Measurements from ENCODE around the gene IGSF9B. TPM values are rescaled to one million over a fixed set of nuclear protein-coding genes. Genes with fewer than 3 reads are reported as not detected.

IGSF9B gene
- polyA plus RNA-seq, 1 donor (not counting 4 experiments of a cell fraction or from before 2014, with no cell fraction given) = 0.66 TPM

GRCh38 chr11:133886029-133886428 is 70.7 kb downstream of the IGSF9B start:
- no peak overlapping the region for H3K27ac ChIP-seq (ENCODE audit: control insufficient read depth, insufficient read depth, low read length)
- no peaks in the 10 kb centered on the region for H3K36me3 ChIP-seq (ENCODE audit: control insufficient read depth in 2 of 2, extremely low read depth in 1 of 2, insufficient read depth in 2 of 2, low read length in 2 of 2)
- TF ChIP-seq CTCF (optimal IDR thresholded peaks at IDR 0.05 in 1 of 3, IDR thresholded peaks at IDR 0.05 in 1 of 3, conservative IDR thresholded peaks at IDR 0.05 in 1 of 3; ENCODE audit: extremely low read depth in 1 of 3, insufficient read depth in 2 of 3, low read length in 3 of 3) = no peak
- TF ChIP-seq EZH2 (IDR thresholded peaks at IDR 0.05; ENCODE audit: low read length) = no peak
- H3K4me2 ChIP-seq (ENCODE audit: control insufficient read depth, extremely low read depth, insufficient read depth, low read depth, low read length) = no peak overlapping the region
- H2AFZ ChIP-seq (ENCODE audit: control insufficient read depth, low read length) = no peak overlapping the region
- H3K9me3 ChIP-seq (ENCODE audit: control insufficient read depth, low read depth, low read length) = no peaks in the 10 kb centered on the region
- no peaks in the 10 kb centered on the region for H3K4me1 ChIP-seq (ENCODE audit: control insufficient read depth, extremely low read depth, insufficient read depth, low read length)
- FAIRE-seq (no peak), DNase-seq (ENCODE audit: low read depth, low spot score) (no peak)
- no peaks in the 10 kb centered on the region for H3K9me1 ChIP-seq (ENCODE audit: control insufficient read depth, extremely low read depth, insufficient read depth, low read length)
- H3K27me3 ChIP-seq (ENCODE audit: control insufficient read depth, extremely low read depth, insufficient read depth, low read length) = no peaks in the 10 kb centered on the region
- H3K9ac ChIP-seq (ENCODE audit: control insufficient read depth, extremely low read depth, insufficient read depth, low read length) = no peak overlapping the region
- dilution Hi-C loops (cut with MboI; ENCODE audit: extremely low pct_ligation_motif_present, low sequenced_read_pairs) = no loop called here
- no peaks in the 10 kb centered on the region for H3K79me2 ChIP-seq (ENCODE audit: control insufficient read depth, insufficient read depth, low read length)
- H3K4me3 ChIP-seq (ENCODE audit: control insufficient read depth in 2 of 3, extremely low read depth in 1 of 3, insufficient read depth in 2 of 3, low read depth in 1 of 3, low read length in 3 of 3) = no peak overlapping the region
- no peaks in the 10 kb centered on the region for H4K20me1 ChIP-seq (ENCODE audit: control insufficient read depth, extremely low read depth, insufficient read depth, low read length)

GRCh38 chr11:133872160-133872559 is 84.6 kb downstream of the IGSF9B start:
- H3K36me3 ChIP-seq (ENCODE audit: control insufficient read depth in 2 of 2, extremely low read depth in 1 of 2, insufficient read depth in 2 of 2, low read length in 2 of 2) = no peaks in the 10 kb centered on the region
- no peak overlapping the region for H2AFZ ChIP-seq (ENCODE audit: control insufficient read depth, low read length)
- H3K9ac ChIP-seq (ENCODE audit: control insufficient read depth, extremely low read depth, insufficient read depth, low read length) = no peak overlapping the region
- H3K27me3 ChIP-seq (ENCODE audit: control insufficient read depth, extremely low read depth, insufficient read depth, low read length) = no peaks in the 10 kb centered on the region
- H3K79me2 ChIP-seq (ENCODE audit: control insufficient read depth, insufficient read depth, low read length) = no peaks in the 10 kb centered on the region
- FAIRE-seq (no peak), DNase-seq (ENCODE audit: low read depth, low spot score) (no peak)
- H3K9me1 ChIP-seq (ENCODE audit: control insufficient read depth, extremely low read depth, insufficient read depth, low read length) = no peaks in the 10 kb centered on the region
- TF ChIP-seq EZH2 (IDR thresholded peaks at IDR 0.05; ENCODE audit: low read length) (no peak), CTCF (optimal IDR thresholded peaks at IDR 0.05 in 1 of 3, IDR thresholded peaks at IDR 0.05 in 1 of 3, conservative IDR thresholded peaks at IDR 0.05 in 1 of 3; ENCODE audit: extremely low read depth in 1 of 3, insufficient read depth in 2 of 3, low read length in 3 of 3) (no peak)
- no peak overlapping the region for H3K27ac ChIP-seq (ENCODE audit: control insufficient read depth, insufficient read depth, low read length)
- no peaks in the 10 kb centered on the region for H3K4me1 ChIP-seq (ENCODE audit: control insufficient read depth, extremely low read depth, insufficient read depth, low read length)
- dilution Hi-C loops (cut with MboI; ENCODE audit: extremely low pct_ligation_motif_present, low sequenced_read_pairs) = no loop called here
- H3K9me3 ChIP-seq (ENCODE audit: control insufficient read depth, low read depth, low read length) = no peaks in the 10 kb centered on the region
- no peak overlapping the region for H3K4me3 ChIP-seq (ENCODE audit: control insufficient read depth in 2 of 3, extremely low read depth in 1 of 3, insufficient read depth in 2 of 3, low read depth in 1 of 3, low read length in 3 of 3)
- H3K4me2 ChIP-seq (ENCODE audit: control insufficient read depth, extremely low read depth, insufficient read depth, low read depth, low read length) = no peak overlapping the region
- H4K20me1 ChIP-seq (ENCODE audit: control insufficient read depth, extremely low read depth, insufficient read depth, low read length) = no peaks in the 10 kb centered on the region

Measured in keratinocyte (primary cell).